ENCODE results near the gene LGR4.

The LGR4 gene

DNA sequence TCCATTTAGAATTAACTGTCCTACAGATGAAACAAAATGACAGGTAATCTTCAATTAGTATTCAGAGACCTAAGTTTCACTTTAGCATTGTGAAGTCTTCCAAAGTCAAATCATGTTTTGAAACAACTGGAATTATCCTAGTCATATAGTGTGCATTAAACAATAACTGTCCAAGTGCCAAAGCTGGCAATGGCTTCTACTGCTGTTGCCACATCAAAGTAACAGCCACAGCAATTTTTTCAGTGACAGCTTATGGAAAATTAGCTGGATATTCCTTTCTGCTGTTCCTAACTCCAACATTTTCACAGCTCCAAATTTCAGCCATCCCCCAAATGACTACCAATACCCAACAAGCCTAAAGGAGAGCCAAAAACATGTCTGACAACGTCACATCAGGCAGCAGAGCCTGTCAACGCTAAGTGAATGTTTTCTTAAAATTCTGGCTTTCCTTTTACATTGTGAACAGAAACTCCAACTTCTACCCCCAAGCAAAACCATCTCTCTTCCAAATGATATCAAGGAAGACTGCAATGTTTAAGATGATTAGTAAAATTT, 64.3 kb downstream of the LGR4 start:
- Mint-ChIP-seq H3K27ac (no peak overlapping the region), H3K36me3 (no peaks in the 10 kb centered on the region), H3K4me1 (no peaks in the 10 kb centered on the region), H3K4me3 (no peak overlapping the region), H3K9me3 (no peaks in the 10 kb centered on the region), H3K27me3 (no peaks in the 10 kb centered on the region)

DNA sequence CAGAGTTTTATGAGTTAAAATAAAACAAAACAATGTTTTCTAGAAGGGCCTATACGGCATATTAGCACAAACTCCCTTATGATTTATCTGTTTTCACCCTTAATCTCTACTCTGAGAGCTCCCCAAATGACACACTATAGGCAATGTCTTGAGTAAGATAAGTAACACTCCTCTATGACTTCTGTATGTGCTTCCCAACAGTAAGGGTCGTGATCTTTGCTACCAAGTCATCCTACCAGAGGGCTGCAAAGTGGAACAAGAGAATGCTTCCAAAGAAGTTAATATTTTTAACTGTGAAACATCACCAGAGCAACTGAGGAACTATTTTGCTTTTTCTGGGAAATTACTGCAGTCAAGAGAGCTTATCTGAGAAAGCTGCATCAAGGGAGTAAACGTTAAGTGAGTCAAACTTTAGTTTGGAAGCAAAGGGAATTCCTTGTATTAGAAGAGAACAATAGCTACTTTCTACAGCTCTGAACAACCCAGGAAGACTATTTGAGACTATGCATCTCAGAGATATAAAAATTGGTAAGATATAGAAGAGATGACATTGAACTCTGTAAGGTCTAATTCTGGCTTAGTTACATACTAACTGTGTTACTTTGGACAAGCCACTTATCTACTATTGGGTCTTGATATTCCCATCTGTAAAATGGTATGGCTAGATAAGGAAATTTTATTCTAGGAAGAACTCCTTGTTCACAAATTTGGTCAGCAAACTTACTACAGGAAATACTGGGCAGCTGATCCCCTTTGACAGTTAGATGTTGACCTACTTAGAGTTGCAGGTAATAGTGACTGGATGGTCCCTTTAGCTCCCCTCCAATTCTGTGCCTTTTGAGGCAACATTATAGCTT, 65.9 kb downstream of the LGR4 start:
- Mint-ChIP-seq H3K27ac (no peak overlapping the region), H3K27me3 (no peaks in the 10 kb centered on the region), H3K4me1 (no peaks in the 10 kb centered on the region), H3K36me3 (no peaks in the 10 kb centered on the region), H3K4me3 (no peak overlapping the region), H3K9me3 (no peaks in the 10 kb centered on the region)

DNA sequence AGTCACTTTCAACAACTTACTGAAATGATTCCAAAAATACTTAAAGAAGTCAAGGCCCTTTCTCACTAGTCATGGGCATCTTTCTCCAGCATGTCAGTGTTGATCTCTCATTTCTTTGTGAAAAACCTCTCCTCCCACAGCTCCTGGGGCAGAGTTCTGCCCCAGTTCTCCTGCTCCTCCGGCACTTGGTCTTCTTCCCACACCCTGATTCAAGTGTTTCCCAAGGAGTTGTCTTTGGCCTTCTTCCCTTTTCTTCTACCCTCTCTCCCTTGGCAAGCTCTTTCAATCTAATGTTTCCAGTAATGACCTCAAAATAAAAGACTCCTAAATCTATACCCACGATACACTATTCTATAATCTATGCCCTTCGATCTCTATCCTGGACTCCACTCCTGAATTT, 67.5 kb downstream of the LGR4 start:
- no peaks in the 10 kb centered on the region for H3K4me1 Mint-ChIP-seq
- H3K4me3 Mint-ChIP-seq = no peak overlapping the region
- H3K36me3 Mint-ChIP-seq = no peaks in the 10 kb centered on the region
- H3K27ac Mint-ChIP-seq = no peak overlapping the region
- no peaks in the 10 kb centered on the region for H3K9me3 Mint-ChIP-seq
- H3K27me3 Mint-ChIP-seq = no peaks in the 10 kb centered on the region

DNA sequence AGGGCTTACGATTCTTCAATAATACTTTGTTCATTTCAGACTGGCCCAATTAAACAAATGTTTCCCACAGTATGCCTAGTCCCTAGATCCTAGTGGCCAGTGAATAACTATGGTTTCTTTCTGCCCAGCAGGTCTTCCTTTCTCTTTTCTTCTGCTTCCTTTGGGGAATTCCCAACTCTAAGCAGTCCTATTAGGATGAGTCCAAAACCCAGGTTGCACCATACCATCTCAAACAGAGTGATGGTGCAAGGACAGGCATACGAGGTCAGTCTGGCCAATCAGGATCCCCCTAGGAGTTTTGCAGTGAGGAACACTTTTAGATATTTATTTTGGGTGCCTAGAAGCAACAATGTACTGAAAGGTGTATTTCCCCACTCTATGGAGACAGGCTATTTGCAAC, 68.2 kb downstream of the LGR4 start:
- no peaks in the 10 kb centered on the region for H3K27me3 Mint-ChIP-seq

DNA sequence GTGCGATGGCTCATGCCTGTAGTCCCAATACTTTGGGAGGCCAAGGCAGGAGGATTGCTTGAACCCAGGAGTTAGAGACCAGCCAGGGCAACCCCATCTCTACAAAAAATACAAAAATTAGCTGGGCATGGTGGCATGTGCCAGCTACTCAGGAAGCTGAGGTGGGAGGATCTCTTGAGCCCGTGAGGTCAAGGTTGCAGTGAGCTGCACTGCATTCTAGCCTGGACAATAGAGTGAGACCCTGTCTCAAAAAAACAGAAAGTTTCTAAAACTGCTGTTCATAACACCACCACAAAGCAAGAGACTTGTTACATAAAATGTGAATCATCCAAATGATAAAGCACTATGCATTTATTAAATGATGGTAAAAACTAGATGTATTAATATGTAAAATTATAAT, 69.4 kb downstream of the LGR4 start:
- H3K36me3 Mint-ChIP-seq = no peaks in the 10 kb centered on the region

More for the DNA sequence above, 68.2 kb downstream of the LGR4 start:
- no peak overlapping the region for H3K27ac Mint-ChIP-seq
- no peaks in the 10 kb centered on the region for H3K9me3 Mint-ChIP-seq
- no peak overlapping the region for H3K4me3 Mint-ChIP-seq
- no peaks in the 10 kb centered on the region for H3K4me1 Mint-ChIP-seq
- H3K36me3 Mint-ChIP-seq = no peaks in the 10 kb centered on the region

DNA sequence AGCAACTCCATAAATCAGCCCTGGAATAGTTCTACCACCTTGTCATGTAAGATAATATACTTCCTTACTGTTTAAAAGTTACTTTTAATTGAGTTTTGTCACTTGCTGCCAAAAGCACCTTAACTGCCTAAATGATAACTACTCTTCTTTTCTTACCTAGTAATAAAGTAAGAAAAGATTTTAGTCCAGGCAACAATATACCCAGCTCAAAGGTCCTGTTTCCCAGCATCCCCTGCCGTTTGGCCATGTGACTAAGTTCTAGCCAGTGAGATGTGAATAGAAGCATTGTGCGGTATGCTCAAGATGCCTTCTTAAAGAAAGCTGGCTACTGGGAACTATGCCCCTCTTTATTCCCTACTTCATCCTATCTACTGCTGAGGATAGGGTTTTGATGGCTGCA, 70.1 kb downstream of the LGR4 start:
- Mint-ChIP-seq H3K27ac (no peak overlapping the region), H3K27me3 (no peaks in the 10 kb centered on the region), H3K9me3 (no peaks in the 10 kb centered on the region), H3K4me1 (no peaks in the 10 kb centered on the region), H3K36me3 (no peaks in the 10 kb centered on the region), H3K4me3 (no peak overlapping the region)

More for the DNA sequence above, 69.4 kb downstream of the LGR4 start:
- Mint-ChIP-seq H3K4me3 (no peak overlapping the region), H3K9me3 (no peaks in the 10 kb centered on the region), H3K27ac (no peak overlapping the region), H3K27me3 (no peaks in the 10 kb centered on the region), H3K4me1 (no peaks in the 10 kb centered on the region)

DNA sequence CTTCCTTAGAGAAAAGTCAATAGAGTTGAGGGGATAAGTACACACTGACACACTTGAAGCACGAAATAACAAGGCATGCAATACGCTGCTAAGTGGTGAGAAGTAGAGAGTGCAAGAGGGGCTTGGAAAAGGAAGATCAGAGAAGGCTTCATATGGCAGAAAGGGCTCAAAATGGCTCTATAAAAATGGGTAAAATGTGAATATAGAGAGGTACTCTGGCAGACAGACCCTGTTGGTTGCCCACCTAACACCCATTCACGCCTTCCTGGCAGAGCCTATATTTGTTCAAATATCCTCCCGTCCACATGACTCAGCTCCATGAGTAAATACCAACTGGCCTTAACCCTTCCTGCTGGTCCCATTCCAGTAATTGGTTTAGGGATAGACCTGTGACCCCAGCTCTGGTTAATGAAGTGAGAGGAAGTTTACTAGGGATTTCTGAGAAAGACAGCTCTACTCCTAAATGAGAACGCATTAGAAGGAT, 70.7 kb downstream of the LGR4 start:
- Mint-ChIP-seq H3K4me1 (no peaks in the 10 kb centered on the region), H3K9me3 (no peaks in the 10 kb centered on the region)

DNA sequence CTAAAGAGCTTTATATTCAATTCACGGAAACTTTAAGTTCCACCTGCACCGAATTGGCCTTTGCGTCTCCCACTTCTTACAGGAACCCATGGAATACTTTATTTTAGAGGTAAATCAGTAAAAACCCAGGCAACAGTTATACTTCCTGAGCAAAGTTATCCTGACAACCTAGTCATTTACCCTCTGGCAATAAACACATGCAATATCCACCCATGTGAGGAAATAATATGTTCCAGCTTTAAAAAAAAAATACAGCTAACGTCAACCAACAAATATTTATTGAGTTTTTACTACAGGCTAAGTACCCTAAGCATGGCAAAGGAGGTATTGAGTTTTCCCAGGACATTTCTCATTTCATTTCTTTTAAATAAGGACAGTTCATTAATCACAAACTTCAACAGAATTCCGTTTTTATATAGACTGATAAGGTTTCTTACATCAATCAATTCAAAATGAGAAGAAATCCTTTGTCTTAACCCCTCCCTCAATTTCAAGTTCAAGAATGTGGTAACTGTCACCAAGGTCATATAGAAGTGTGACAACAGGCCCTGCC, 71.2 kb downstream of the LGR4 start:
- Mint-ChIP-seq H3K9me3 (no peaks in the 10 kb centered on the region), H3K4me3 (no peak overlapping the region), H3K36me3 (no peaks in the 10 kb centered on the region), H3K4me1 (no peaks in the 10 kb centered on the region), H3K27ac (no peak overlapping the region), H3K27me3 (no peaks in the 10 kb centered on the region)

More for the DNA sequence above, 70.7 kb downstream of the LGR4 start:
- H3K27ac Mint-ChIP-seq = no peak overlapping the region
- H3K4me3 Mint-ChIP-seq = no peak overlapping the region
- H3K27me3 Mint-ChIP-seq = no peaks in the 10 kb centered on the region
- H3K36me3 Mint-ChIP-seq = no peaks in the 10 kb centered on the region

DNA sequence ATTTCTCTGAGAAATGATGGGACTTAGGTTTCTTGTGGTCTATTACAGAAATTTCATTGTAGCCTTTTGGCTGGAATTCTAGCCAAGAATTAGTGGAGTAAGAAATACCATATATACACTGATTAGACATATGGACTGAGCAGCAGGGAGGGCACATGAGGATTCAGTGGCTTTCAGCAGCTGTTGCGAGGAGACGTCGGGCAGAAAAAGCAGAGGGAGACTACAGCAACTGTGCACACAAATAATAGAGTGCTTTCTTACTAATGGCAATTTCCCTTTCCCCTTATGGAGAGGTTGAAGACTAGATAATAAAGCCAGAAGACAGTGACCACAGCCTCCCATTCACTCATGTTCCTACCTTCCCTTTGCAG, 74.2 kb downstream of the LGR4 start:
- Mint-ChIP-seq H3K4me1 (no peaks in the 10 kb centered on the region), H3K4me3 (no peak overlapping the region), H3K9me3 (no peaks in the 10 kb centered on the region), H3K36me3 (no peaks in the 10 kb centered on the region), H3K27me3 (no peaks in the 10 kb centered on the region), H3K27ac (no peak overlapping the region)

DNA sequence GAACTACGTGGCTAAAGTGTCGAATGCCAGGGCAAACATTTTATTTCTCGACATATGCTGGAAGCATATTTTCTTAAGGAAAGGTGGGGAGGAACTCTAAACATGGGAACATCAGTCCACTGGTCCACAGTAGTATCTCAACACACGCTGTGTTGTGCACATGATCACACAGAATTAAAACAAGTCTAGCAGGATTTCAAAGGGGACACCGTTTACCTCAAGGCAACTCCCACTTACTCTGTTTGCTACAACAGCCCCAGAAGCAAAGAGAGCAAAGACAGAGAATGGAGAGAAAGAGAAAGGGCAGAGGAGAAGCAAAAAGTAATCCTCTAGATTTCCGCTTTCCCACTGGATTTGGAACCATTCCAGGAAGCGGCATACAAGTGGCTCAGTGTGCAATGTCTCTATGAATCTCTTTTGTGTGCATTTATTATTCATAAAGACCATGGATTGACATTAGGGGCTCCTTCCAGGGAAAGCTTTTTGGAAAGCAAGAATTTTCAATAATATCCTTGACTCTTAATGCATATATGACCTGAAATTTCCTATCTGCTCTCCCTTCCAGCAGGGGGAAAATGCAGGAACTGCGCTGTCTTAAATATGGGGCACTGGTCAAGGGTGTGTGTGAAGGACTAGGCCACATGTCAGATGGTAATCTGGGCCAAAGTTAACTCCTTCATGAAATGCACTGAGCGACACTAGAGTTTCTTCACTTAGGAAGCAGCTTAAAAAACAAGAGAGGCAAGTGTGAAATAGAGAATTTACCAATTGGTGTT, 74.8 kb downstream of the LGR4 start:
- Mint-ChIP-seq H3K36me3 (no peaks in the 10 kb centered on the region), H3K9me3 (no peaks in the 10 kb centered on the region), H3K4me3 (no peak overlapping the region), H3K27ac (no peak overlapping the region), H3K27me3 (no peaks in the 10 kb centered on the region), H3K4me1 (no peaks in the 10 kb centered on the region)

DNA sequence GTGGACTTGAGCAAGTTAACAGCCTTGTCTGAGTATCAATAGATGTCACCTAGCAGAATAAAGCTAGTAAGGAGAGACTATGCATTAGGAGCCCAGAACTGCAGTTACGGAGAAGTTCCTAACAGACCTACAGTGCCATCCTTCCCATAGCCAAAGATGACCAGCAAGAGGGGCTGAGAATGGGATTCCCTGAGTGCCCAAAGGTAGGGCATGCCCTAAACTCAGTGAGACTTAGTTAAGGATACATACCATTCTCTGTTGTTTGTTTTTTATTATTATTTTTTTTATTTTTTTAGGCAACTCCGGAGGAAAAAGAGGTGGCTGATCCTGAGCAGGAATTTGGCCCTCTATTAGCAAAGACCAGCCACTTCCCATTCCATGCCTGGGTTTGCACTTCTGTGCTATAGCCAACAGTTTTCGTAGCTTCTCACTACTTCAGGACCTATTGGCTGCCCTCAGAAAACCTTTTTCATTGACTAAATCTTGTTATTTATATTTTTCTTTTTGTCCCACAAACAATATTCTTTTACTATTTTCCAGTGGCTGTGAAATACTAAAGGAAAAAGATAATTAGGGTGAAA, 76.2 kb downstream of the LGR4 start:
- Mint-ChIP-seq H3K36me3 (no peaks in the 10 kb centered on the region), H3K27ac (no peak overlapping the region), H3K27me3 (no peaks in the 10 kb centered on the region), H3K4me1 (no peaks in the 10 kb centered on the region), H3K4me3 (no peak overlapping the region), H3K9me3 (no peaks in the 10 kb centered on the region)

DNA sequence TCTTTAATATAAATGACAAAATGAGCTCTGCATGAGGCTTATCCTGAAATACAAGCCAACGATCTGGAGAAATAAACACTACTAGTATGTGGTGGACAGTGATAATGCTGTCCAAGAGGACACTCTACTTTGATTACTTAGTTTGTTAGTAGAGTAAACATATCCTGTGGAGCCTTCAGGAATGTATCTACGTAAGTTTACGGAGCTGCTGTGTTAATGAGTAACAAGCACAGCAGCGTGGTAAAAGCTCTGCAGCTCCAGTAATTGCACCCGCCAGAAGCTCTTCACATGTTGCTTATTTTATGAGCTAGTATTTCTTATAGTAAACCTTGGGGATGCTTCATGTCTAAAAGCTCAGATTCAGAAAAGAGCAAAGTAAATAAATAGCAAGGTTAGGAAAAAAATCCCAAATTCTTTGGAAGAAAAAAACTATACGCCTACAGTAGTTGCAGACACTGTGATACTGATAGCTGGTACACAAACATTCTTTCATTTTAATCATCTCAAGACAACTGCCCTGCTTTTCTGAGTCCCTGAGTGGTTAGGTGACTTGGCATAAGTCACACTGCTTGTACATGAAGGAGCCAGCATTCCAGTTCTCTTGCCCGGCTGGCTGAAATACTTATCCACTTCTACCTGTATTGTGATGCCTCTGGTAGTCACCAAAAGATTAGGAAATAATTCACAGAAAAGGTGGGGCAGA, 76.9 kb downstream of the LGR4 start:
- no peaks in the 10 kb centered on the region for H3K27me3 Mint-ChIP-seq
- no peak overlapping the region for H3K4me3 Mint-ChIP-seq
- no peaks in the 10 kb centered on the region for H3K36me3 Mint-ChIP-seq
- no peaks in the 10 kb centered on the region for H3K4me1 Mint-ChIP-seq
- H3K27ac Mint-ChIP-seq = no peak overlapping the region
- H3K9me3 Mint-ChIP-seq = no peaks in the 10 kb centered on the region

DNA sequence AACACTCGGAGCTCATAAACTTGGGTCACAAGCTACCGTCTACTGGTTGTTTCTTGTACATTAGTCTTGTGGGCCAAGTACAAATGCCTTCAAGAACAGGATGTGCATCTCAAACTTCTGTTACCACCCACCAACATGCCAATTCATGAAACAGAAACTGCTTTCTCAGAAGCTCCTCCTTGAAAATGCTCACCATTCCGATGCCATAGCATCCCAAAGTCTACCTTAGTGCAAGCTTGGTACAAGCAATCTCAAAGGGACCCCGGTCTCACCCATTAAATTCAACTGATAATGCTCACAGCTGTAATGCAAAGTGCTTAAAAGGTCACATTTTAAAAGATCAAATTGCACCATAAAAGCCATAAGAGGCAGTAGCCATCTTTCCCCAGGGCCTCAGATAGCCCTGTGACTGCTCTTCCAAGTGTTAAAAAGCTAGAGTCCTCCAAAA, 77.8 kb downstream of the LGR4 start:
- no peaks in the 10 kb centered on the region for H3K36me3 Mint-ChIP-seq
- no peaks in the 10 kb centered on the region for H3K27me3 Mint-ChIP-seq
- H3K4me3 Mint-ChIP-seq = no peak overlapping the region
- no peaks in the 10 kb centered on the region for H3K4me1 Mint-ChIP-seq
- no peak overlapping the region for H3K27ac Mint-ChIP-seq
- H3K9me3 Mint-ChIP-seq = no peaks in the 10 kb centered on the region

DNA sequence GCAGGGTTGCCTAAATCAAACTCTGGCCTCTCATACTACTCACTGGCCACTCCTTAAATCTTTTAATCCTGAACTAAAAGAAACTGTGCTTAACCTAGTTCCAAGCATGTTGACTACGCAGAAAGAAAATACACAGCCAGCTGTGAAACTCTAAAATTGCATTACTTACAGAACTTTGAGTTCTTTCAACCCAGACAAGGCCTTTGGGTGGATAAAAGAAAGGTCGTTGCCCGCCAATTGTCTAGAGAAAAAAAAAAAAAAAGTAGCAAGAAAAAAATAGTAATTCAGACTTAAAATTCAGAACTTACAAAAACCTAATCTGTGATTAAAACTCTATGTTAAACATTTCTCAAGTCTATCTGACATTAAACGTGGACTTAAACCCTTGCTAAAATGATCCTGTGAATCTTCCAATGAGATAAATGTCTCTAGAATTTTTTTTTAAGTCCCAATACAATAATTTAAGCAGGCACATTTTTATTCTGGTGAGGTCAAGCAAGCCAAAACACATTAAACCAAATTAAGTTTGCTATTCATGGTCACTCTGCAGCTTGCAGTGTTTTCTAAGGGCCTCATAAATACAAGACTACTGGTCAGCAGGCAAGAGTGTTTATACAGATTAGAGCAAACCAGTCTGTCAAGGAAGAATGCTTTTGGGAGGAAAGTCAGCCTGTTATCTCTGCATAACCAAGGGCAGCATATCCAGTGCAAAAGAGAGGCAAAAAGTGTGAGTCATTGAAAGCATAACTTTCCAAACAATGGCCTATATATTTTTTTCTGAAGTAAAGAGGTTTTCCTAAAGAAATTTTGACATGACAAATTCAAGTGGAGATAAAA, 80.1 kb downstream of the LGR4 start:
- H3K4me1 Mint-ChIP-seq = peaks cover 5% of the 10 kb centered on the region
- H3K9me3 Mint-ChIP-seq = no peaks in the 10 kb centered on the region
- no peak overlapping the region for H3K4me3 Mint-ChIP-seq
- H3K36me3 Mint-ChIP-seq = no peaks in the 10 kb centered on the region
- H3K27me3 Mint-ChIP-seq = no peaks in the 10 kb centered on the region
- H3K27ac Mint-ChIP-seq = no peak overlapping the region

Measured in activated naive CD4-positive, alpha-beta T cell treated with anti-CD3 and anti-CD28 coated beads, Interleukin-2, amount 50 U/mL, for 24 hours (primary cell).